SKM-1 treated with dmso at 0.1 percent for 144 hours (cell line): ENCODE data around the gene SLC35D1.
A peak's percentile ranks its signal among the peaks of the same experiment; 100 is the strongest.
"Not testable (repeated sequence)": the region's sequence is repeated elsewhere in the genome, so short reads cannot be mapped to it uniquely, and the experiment has no call there.

ENCODE experiments used
- DNase-seq: peaks from one replicate; lab custom pipeline; 2025; ENCODE audit not compliant: unreplicated experiment; lab: John Stamatoyannopoulos, UW

Gene SLC35D1

DNA sequence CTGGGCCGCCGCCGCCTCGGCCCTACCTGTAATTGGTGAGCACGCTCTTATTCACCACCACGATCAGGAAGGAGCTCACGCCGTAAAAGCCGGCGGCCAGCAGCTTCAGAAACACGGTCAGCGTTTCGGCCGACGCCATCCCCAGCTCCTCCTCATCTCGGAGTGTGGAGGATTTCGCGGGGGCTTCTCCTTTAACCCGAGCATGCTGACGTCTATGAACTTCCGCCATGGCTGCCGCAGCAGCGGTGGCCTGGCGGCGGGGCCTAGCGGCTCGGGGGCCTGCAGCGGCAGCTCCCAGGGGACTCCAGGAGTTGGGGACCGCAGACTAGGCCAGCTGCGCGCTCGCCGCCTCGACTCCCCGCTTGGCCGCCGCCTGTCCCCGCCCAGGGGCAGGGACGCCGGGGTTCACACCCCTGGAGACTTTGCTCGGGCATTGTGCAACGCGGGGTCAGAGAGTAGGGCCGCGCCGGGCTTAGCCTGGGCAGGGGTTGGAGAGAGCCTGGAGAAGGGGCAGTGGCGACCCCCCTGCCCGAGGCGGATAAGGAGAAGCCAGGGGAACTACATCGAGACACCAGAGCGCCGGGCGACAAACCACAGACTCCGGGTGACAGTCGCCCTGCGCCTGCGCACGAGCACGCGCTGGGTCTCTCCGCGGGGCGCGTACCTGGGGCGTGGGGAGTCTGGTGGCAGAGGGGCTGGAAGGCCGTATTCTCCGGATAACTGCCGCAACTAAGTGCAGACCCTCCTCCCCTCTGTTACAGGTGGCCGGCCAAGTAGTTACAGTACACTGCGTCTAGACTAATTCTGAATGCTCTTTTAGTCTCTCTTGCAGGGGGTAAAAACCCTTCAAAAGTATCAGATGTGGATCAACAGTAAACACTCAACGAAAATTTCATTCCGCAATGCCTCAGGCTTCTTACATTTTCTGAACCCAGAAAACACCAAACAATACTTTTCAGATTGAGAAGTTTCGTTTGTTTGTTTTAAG, at the start of gene SLC35D1:
SLC35D1 (minus strand) TSS at position 364 of the 988 bp plus-strand sequence; CDS start at position 229, 135 bp downstream.
- peak; percentile 56 for DNase-seq

DNA sequence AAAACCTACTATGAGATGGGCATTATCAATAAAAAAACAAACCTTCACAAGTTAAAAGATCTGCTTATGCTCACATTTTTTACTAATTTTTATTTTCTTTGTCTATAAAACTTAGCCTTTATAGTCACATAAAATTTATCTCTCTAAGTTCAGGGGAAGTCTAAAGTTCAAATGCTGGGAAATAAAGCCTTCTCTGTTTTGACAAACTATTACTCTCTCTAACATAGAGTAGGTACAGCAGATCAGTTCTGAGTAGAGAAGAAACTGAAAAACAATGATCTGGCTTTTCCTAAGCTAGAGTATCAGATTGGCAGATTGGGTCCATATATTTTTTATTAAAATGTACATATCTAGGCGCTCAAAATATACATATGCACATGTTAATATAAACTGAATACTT, 49.6 kb upstream of the SLC35D1 start:
- DNase-seq = no peak

DNA sequence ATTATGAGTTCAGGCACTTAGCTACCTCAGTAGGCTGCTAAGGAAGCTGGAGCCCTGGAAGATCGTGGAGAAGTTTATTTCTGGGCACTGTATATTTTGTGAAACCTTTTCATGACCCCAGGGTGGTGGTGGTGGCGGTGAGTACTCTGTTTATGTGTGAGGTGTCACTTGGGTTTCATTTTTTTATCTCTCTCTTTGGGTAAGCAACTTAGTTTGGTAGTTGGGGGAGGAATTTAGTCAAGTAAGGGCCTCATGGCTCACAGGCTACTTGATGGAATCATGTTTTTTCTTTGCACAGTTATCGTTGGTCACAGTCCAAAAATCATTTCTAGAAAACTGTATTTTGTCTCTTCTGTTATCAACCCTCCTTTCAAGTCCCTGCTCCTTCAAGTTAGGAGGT, 46.9 kb upstream of the SLC35D1 start:
- no peak for DNase-seq

DNA sequence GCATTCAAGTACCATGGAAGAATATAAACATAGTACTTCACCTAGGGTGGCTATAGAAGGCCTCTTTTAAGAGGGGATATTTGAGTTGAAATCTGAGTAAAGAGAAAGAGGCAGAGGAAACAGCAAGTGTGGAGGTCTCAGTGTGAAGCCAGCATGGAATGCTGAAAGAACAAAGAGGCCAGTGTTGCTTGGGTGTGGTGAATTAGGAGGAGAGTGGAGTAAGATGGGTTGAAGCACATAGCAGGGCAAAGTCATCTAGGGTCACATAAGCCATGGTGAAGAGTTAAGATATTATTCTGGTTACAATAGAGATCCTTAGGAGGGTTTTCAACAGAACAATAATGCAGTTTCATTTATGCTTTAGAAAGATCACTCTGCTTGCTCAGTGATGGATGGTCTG, 43.4 kb upstream of the SLC35D1 start:
- no peak for DNase-seq

DNA sequence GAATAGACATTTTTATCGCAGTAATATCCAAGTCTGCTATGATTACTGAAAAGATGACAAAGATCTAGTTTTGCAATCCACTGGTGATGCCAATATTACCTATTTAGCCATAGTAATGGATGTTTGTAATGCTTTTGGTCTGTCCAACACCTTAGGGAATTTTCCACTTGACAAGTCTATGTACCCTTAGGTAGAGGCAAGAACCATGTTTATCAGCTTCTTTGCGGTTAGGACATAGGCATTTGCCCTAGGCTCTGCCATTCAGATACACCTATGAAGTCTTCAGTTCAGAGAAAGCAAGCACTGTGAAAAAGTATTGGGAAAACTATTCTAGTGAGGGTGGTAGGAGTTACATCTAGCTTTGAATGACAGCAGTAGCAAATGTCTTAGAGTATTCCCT, 40.2 kb upstream of the SLC35D1 start:
- DNase-seq = no peak

DNA sequence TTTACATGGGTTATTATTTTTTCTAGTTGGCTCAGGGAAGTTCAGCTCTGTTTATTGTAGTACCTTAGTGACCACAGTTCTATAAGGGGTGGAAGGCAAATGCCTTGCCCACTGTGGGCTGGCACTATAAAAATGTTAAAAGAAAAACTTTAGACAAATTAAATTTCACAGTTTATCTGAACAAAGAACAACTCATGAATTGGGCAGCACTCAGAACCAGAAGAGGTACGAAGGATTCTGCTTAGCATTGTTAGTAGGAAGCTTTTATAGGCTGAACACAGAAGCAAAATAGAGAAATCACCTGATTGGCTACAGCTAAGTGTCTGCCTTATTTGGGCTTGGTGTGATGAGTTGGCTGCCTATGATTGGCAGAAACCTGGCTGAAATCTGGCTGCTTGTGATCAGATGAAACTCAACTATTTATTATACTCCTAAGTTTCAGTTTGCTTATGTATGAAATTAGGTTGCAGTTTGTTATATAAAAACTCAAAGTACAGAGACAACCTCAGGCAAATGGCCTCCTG, 35.8 kb upstream of the SLC35D1 start:
- no peak for DNase-seq

DNA sequence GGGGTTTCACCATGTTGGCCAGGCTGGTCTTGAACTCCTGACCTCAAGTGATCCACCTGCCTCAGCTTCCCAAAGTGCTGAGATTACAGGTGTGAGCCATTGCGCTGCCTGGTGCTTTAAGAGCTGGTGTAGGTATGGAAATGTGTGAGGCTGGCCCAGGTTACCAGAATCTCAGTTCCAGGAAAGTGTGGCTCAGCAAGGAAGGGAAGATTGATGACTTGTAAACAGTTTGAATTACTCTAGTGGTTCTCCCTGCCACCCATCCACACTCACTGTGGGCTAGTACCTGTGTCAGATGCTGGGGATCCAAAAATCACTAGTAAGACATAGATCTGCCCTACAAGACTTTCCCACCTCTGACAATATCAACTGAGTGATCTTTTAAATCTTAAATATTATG, 34.5 kb upstream of the SLC35D1 start:
- DNase-seq = no peak

DNA sequence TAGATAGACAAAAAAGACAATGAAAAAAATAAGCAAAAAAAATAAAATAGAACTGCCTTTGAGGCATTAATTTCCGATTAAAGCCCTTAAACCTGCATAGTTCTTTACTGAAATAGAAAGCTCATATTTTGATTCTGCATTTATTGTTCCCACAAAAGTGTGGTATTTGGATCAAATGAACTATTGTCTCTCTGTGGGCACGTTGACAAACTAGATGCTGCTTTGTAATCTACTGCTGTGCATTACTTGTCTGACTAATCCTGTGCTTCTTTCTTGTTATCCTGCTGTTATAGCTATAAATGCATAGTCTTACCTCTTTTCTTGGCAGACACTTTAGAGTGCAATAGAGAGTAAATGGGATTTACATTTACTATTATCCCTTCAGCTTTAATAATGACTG, 31.4 kb upstream of the SLC35D1 start:
- DNase-seq = no peak

DNA sequence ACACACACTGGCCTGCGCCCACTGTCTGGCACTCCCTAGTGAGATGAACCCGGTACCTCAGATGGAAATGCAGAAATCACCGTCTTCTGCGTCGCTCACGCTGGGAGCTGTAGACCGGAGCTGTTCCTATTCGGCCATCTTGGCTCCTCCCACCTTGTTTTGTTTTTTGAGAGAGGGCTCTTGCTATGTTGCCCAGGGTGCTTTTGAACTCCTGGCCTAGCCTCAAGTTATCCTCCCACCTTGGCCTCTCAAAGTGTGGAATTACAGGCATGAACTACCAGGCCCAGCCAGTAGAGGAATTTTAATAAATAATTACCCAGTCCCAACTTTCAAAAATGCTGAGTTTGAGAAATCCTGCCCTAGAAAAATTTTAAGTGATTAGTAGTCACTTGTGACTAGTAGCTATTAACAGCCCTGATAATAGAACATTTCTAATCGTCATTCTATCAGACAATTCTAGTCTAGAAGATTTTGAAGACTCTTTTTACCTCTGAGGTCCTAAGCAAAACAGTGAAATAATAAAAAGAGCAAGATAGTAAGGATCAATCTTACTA, 30.9 kb upstream of the SLC35D1 start:
- no peak for DNase-seq

DNA sequence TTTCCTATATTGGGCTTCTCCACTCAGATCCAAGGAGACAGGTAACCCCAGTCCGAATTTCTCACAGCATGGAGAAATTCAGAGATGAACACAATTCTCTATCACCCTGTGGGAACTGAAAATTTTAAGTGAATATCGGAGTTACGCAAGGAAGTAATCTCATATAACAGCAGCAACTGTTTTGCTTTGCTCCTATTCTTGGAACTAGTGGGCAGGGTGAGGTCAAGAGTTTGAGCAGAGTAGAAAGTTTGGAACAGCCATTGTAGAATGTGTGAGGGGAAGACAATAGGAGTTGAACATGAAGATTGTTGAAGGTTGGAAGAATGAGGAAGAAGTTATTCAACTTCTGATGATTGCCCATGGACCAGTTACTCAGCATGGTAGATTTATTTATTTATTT, 24.3 kb upstream of the SLC35D1 start:
- no peak for DNase-seq

DNA sequence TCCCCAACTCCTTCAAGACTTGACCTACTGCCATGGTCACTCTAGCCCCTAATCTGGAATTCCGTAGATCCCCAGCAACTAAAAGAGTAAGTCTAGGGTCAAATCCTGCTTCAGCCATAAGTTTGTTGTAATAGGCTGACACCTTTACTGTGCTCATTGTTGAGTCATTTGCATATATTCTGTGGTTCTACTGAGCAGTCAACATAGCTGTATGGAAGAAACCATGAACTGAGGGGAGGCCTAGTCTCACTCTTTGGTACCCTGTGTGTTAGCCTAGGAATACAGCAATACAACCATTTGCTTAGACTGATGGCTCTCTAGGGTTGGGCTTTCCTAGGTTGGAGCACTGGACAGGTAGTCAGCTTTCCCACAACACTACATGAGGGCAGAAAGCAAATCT, 23.6 kb upstream of the SLC35D1 start:
- no peak for DNase-seq

DNA sequence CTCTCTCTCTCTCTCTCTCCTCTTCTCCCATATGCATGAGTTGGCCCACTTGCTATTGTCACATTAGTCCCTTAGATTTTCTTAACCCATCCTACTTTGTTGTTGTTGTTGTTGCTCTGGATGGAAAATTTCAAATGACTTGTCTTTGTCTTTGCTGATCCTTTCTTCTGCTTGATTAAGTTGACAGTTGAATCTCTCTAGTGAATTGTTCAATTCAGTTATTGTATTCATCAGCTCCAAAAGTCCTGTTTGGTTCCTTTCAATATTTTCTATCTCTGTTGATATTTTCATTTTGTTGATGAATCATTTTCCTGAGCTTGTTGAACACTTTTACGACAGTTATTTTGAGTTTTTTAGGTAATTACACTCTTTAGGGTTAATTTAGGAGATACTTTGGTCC, 18.8 kb upstream of the SLC35D1 start:
- DNase-seq = no peak

DNA sequence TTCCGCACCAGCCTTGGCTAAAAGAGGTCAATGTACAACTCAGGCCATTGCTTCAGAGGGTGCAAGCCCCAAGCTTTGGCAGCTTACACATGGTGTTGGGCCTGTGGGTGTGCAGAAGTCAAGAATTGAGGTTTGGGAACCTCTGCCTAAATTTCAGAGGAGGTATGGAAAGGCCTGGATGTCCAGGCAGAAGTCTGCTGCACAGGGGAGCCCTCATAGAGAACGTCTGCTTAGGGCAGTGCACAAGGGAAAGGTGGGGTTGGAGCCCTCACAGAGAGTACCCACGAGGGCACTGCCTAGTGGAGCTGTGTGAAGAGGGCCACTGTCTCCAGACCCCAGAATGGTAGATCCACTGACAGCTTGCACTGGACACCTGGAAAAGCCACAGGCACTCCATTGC, 13.7 kb upstream of the SLC35D1 start:
- not testable (repeated sequence) for DNase-seq

DNA sequence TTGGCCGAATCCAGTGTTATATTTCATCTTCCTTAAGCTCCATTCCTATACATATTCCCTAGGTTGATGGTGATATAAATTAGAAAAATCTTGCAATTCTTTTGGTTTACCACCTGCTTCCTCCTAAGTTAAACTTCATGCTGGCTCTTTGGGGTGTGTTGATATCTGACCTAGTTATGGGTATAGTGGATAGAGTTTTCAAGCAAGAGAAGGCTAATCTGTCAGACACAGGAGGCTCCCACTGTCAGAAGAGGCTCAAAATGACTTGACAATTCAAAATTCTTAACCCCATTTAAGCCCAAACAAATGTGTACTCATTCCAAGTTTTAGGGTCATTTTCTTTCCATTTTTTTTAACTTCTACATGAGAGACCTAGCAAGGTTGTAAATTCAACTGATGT, 8.5 kb upstream of the SLC35D1 start:
- no peak for DNase-seq

DNA sequence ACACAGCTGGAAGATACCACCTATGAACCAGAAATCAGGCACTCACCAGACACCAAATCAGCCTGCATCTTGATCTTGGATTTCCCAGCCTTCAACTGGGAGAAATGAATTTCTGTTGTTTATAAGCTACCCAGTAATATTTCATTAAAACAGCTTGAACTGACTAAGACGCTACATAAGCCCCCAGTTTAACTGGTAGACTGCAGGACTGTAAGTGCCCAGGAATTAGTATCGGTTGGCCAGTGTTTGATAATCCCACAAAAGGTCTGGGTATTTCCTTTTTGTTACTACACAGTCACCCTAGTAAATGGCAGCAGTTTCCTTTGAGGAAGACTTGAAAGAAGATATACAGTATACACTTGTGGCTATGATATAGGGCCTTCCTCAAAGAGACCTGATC, 7.3 kb upstream of the SLC35D1 start:
- DNase-seq = no peak

DNA sequence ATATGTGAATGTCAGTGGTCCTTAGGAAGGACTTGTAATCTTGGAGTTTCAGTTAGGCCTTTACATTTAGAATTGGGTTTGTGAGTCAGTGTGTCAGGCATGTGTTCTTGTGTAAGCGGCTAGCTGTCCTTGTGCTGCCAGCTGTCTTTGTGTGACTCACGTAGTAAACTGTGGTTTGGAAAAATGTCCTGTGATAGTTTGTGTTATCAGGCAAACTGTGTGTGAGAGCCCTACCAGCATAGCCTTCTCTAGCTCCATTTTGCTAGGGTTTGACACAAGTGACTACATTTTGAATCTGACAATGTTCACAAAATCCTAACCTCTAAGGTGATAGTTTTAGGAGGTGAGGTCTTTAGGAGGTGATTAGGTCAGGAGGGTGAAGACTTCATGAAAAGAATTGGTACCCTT, 6.9 kb upstream of the SLC35D1 start:
- DNase-seq = no peak

DNA sequence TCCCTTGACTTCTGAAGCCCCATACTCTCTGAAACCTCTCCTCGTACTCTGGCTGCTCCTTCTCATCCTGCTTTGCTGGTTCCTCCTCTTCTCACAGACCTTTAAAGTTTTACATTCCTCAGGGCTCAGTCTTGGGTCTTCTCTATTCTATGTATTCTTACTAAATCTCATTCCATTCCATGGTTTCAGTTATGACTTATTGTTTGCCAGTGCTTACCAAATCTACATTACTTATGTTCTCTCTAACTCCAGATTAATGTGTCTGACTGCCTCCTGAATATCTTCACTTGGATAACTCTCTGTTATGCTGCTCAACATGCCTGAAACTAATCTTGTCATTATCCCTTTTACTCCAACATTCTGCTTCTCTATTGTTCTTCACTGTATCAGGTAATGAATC, 5.4 kb upstream of the SLC35D1 start:
- DNase-seq = no peak

DNA sequence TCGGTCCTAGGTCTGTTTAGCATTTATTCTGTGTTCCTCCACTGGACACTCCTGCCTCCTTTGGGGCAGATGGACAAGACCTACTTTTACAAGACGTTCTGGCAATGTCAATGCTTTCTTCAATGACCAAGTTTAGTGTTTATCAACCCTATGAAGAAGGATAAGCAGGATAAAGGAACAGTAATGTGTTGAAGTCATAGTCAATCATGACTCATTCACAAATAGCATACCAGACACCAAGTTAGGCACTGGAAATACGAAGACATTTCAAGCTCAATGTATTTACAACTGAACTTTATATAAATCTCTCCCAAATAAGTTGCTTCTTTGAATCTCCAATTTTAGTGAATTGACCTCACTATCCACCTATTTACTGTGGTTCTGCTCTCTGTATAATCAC, 4.8 kb upstream of the SLC35D1 start:
- DNase-seq = no peak

DNA sequence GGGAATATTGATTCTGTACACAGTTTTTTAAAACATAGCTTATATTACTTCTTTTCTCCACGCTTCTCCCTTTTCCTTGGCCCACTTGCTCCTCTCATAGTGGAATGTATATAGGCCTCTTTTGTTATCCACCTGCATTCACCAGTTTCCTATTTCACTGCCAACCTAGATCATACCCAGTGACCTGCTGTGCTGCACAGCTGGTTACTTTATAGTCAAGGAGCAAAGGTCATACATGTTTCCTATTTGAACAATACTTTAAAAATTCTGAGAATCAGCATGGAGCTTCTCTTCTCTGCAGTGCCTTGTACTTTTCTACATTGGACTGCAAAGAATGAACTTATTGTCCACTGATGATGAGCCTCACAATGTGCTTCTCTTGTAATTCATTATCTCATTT, 4.3 kb upstream of the SLC35D1 start:
- DNase-seq = no peak

DNA sequence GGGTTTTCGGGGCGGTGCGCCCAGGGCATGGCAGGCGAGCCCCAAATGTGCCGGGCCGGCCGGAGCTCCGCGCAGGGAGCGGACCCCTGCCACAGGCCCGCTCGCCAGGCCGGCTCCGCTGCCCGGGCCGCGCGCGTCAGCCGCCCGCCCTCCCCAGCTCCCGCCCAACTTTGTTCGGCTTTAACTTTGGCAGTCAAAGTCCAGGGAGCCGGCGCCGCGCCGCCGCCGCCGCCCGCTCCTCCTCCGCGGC, 488 bp downstream of the SLC35D1 start:
- no peak for DNase-seq

DNA sequence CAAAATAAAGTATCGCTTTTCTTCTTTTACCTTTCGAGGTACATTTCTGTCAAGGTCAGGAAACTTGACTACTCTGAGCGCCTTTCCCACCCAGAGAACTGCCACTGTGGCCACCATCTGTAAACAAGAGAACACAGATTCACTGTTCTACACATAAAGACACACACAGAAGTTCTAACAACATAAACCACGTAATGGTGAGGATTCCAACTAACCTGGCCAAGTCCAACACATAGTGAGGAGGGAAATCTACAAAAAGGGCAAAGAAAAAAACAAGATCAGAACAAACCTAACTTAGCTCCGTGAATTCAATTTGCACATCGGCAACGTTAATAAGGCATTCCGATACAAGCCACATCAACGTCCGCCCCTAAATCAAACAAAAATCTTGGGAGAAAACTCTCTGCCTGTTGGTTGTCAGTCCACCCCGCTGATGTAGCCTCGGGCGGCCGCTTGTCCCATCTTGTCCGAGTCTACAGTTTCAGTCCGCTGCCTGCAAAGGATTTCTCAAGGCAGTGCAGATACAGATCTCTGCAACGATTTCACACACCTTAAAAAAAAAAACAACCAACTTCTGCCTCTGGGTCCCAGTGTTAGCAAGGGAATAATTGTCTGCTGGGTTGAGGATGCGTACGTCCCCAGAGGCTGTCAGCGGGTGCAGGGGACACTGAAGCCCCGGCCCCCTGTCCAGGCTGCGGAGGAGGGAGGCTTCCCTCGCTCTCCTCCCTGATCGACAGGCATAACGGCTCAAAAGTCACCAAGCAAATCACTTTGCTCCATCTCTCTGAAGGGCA, 1.0 kb downstream of the SLC35D1 start:
- peak; percentile 39 for DNase-seq

DNA sequence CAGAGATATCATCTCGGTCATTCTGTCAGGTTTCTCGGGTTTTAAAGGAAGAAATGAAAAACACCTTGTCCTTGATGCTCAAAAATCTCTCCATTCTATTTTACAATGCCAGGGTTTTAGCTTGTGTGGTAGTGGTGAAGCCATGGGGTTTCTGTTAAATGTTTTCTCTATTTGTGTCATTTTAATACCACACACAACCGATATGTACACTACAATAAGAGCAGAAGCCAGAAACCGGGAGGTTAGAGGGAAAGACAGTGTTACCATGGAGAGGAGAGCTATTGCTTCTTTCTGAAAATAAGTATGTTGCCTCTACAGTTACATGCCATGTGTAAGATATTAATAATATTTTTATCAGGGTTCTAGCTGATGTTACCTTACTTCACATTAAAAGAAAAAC, 2.8 kb downstream of the SLC35D1 start:
- no peak for DNase-seq
